SIG-M5 treated with dmso at 0.1 percent for 504 hours (cell line): ENCODE results near the gene TRHDE.
A peak's percentile ranks its signal among the peaks of the same experiment; 100 is the strongest.
"Not testable (repeated sequence)": the region's sequence is repeated elsewhere in the genome, so short reads cannot be mapped to it uniquely, and the experiment has no call there.

ENCODE experiments used
- DNase-seq: peaks from one replicate; lab custom pipeline; 2025; ENCODE audit not compliant: unreplicated experiment; lab: John Stamatoyannopoulos, UW

The TRHDE gene

DNA sequence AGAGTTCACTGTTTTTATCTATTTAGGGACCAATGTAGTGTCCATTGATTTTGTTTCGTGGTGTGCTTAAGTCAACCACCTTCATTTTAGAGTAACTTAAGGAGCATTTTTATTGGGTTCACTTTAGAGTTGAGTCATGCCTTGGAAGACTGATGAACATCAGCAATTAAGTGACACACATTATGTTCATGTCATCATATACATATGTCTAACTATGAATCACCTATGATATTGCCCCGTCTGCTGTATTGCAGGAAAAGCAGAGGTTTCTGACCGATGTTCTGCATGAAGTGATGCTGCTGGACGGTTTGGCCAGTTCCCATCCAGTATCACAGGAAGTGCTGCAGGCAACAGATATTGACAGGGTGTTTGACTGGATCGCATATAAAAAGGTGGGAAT is 227.1 kb downstream of the TRHDE start:
- DNase-seq = no peak

DNA sequence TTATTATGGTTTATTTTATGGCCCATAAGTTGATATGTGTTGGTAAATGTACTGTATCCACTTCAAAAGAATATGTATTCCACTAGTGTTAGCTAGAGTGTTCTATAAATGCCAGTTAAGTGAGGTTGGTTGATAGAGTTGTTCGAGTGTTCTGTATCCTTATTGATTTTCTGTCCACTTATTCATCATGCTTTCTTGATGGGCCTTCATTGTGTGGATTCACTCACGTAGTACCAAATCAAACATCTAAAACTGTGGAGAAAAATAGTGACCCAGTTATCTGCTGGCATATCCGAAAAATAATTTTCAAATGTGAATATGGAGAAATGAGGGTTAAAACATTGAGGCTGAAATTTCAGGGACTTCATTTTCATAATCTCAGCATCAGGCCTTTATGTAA is 230.4 kb downstream of the TRHDE start:
- no peak for DNase-seq

DNA sequence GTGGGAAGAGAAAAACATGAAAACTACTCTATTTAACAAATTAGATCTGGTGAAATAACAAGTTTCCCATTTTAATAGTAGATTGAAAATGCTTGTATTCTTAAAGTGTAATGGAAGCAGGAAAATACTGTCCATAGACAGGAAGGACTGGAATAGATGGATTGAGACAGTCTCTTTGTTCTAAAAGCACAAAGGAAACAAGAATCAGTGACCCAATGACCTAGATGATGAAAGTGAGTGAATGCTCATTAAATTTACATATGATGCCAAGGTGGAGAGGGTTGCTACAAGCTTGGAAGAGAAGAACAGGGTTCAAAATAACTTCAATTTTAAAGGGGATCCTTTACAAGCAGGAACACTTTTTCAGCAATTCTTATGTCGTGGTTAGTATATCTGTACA is 233.1 kb downstream of the TRHDE start:
- DNase-seq = no peak

DNA sequence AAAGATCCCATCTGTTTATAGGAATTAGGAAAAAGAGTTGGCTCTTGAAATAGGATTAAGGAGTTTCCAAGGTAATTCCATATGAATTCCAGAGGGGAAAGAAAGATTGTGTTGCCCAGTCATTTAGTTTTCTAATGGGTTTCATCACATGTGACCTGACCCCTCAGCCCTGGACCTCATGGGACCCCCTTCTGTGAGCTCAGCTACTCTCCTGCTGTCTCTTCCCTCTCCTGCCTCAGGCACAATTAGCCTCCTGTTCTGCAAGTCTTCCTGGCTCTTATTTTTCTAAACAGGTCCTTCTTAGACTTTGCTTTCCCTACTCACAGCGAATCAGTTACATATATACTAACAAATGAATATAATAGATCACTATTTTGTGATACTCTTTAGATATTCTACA is 237.7 kb downstream of the TRHDE start:
- DNase-seq = no peak

DNA sequence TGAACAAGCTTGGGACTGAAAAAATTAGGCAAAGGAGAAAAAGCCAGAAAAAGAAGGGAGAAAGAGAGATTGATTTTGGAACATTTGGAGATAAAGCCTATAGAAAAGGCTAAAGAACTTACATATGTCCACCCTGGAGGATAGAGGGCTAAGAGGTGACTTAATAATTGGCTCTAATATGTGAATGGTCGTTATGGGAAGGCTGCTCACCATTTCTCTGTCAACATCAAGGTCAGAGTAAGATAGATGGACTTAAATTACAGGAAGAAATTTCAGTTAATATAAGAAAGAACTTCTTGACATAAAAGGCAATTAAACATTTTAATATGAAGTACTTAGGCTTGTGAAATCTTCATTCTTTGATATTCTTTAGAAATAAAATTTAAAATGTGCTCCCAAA is 238.6 kb downstream of the TRHDE start:
- no peak for DNase-seq

DNA sequence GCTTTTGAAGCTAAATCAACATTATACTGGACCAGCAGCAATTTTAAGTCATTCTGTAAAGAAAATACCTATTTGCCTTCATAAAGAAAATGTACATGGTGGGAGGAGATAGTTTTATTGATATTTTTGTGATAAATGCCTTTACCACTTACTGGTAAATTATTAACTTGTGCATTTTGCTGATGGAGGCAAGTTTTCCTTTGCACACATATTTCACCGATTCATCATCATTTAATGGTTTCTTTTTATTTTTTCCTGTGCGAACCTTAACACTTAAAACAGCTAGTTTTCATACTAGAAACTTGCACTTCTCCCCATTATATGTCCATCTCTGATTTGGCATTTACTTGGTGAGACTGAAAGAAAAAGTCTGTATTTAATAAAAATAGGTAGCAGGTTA is 239.3 kb downstream of the TRHDE start:
- DNase-seq = no peak

DNA sequence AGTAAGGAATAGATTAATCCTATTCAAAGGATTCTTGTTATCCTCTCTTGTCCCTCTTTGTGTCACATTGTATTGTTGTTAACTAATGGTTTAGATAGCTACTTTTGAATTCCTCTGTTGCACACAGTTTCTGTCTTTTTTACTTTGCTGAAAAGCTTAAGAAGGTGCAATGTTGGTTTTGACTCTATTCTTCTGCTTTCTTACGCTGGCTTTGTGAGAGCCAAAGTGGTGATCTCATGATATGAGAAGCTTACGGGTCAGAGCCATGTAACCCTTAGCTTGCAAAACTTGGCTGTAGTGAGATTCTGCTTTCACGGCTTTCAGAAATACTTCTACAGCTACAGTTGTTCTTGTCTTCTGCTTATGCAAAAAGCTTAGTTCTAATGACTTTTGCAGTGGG is 239.7 kb downstream of the TRHDE start:
- DNase-seq = no peak

DNA sequence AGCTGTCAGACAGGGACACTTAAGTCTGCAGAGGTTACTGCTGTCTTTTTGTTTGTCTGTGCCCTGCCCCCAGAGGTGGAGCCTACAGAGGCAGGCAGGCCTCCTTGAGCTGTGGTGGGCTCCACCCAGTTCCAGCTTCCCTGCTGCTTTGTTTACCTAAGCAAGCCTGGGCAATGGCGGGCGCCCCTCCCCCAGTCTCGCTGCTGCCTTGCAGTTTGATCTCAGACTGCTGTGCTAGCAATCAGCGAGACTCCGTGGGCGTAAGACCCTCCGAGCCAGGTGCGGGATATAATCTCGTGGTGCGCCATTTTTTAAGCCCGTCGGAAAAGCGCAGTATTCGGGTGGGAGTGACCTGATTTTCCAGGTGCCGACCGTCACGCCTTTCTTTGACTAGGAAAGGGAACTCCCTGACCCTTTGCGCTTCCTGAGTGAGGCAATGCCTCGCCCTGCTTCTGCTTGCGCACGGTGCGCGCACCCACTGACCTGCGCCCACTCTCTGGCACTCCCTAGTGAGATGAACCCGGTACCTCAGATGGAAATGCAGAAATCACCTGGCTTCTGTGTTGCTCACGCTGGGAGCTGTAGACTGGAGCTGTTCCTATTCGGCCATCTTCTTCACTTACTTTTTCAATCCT is 248.0 kb downstream of the TRHDE start:
- not testable (repeated sequence) for DNase-seq

DNA sequence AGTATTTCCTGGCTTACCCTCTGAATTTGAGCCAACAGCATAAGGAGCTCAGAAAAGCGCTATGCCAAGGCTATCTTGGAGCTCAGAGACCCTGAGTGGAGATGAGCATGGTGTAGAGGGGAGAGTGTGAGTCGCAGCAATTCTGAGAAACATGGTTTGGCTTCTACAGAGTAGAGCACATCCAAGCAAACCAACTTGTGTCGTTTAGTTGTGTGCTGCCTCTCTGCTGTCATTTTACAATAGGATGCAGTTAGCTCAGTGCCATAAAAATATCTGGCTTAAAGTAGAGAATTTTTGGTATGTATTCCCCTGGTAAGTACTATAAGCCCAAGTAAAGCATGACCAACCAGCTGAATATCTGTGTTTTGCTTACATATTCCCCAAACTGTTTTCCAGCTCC is 249.2 kb downstream of the TRHDE start:
- DNase-seq = no peak

DNA sequence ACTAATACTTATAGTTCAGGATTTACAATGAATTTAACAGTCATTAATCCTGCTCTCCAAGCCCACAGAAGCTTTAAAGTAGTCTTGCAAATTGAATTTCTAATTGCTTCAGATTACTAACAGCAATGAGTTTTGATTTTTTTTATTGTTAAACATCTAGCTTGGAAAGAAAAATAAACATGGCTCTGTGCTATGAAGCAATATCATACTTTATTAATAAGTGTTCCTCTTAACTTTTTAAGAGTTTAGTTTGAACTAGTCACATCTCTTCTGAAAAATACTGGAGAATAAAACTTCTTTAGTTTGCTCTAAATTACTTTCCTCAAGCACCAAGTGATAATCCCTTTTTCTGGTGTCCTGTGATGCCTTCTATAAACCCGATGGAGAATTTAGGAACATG is 250.2 kb downstream of the TRHDE start:
- no peak for DNase-seq

DNA sequence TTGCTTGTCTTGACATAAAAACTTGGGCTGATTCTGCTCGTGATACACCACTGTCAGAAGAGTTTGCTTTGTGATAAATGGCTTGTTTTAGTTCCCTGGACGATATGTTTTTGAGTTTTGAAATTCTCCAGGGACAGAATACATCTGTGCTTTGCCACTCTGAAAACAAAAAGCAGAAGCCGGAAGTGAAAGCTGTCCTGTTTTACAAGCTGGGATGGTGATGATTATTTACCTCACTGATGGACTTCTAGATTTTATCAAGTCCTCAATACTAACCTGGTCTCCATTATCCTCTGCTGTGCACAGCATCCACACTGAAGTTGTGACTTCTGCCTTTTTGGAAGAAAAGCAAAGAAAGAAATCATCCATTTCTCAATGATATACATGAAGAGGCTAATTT is 251.6 kb downstream of the TRHDE start:
- no peak for DNase-seq

DNA sequence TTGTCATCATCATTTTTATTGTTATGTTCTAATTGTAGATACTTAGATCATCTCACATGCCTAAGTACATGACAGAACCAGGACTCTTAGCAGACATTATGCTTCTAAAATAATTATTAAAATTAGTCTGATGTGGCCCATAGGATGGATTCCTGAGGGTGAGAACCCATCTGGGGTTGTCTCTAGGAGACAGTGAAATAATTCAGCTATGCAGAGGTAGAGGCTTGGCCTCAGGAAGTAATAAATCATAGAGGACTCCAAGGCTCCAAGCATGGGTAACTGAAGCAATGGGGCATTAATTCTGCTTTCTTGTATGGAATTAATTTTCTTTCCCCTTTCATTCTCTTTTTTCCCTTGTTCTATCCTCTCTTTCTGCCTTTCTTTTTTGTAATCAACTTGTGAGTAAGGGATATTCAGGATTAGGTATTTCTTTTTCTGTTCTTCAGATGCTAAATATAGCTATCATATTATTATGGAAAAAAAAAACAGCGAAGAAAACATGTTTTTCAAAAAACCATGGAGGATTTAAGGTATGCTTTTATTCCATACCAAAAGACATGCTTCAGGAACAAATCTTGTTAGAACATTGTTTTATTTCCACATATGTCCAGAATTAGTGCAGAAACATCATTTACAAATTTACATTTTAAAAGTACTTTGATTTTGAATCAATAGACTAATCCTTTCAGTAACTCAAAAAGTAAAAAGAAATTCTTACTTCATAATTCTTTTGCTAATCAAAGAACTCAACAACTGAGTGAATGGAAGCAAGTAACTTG is 263.2 kb downstream of the TRHDE start:
- no peak for DNase-seq

DNA sequence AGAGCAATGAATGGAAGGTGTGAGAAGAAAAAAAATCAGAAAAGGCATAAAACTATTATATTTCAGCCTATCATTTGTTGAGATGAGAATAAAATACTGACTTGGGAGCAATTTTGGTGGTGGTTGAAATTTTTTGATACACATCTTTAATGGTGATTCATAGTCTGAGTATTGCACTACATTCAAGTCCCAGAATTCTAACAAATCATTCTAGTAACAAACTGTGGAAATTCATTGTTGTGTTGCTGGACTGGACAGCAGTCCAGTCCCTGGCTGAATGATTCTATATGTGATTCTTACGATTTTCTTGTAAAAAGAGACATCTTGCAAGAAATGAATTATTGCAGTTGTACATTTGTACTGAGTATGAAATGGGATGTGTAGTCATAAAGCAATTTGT is 268.6 kb downstream of the TRHDE start:
- no peak for DNase-seq

DNA sequence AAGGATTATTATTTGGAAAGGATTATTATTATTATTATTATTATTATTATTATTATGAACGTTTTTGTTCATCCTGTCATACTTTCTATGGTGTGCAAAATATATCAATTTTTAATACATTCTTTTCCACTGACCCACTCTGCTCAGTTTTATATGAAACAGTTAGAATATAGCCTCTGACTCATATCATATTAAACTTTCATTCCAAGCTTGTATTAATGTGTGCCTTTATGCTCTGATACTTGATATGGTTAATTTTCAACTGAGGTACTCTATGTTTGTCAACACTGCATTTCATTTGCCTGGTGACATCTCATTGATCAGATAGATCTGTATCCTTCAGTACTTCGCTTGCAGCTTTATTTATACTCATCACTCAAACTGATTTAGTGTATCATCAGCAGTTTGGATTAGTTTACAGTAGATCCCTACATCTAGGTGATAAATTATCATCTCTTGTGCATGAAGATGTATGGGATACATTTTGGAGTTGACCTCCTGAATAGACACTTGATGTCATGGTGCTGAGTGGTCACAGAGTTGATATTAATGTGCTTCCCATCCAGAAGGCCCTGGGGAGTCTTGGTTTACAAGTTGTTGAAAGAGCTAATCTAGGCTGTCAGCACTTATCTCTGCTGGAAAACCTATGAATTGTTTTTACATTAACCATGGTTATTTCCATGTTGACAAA is 271.8 kb downstream of the TRHDE start:
- no peak for DNase-seq

DNA sequence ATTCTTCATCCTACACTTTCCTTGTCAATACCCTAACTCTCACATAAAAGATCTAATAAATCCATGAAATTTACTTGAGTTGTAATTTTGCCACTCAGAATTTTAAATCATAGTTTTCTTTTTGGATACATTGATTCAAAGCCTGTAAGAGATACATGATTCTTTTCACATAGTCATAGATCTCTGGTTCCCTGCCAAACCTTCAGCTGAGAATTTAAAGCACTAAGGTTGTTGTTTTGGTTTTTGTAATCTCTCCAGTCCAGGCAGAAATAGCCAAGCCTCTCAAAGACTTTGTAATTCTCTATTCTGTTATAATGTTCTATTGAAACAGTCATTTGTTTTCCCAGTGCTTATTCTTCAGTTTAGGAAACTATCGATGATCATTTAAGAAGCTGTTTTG is 273.9 kb downstream of the TRHDE start:
- DNase-seq = no peak

DNA sequence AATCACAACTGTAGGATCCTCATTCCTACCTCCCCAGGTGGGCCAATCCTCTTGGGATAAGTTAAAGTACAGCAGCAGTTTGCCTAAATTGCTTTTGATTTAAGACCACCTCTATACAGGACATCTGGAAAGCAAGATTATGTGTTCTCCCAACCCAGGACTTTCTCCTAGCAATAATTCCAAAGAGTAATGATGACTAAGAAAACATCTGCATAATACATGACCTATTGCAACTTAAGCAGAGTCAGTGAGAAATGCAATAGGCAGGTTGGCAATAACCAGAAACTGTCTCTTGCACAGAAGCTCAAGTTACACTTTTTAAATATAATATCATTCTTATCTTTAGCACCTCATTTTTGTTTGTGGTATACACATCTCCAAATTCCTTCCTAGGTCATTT is 275.4 kb downstream of the TRHDE start:
- DNase-seq = no peak

DNA sequence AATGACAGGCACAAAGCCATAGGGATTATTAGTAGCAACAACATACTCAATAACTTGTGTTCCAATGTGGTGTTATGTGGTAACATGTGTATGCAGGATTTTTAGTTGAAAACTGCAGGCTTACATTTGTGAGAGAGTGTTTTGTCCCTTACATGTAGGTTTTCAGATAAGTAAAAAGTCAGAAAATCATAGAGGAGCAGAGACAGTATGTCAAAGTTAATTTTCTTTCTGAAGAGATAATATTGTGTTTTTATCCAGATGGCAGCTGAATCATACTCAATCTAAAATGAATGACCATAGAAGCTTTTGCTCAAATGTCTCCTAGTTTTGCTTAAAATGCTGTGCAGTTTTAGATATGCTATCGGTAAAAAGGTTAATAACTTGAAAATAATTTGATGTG is 277.0 kb downstream of the TRHDE start:
- no peak for DNase-seq

DNA sequence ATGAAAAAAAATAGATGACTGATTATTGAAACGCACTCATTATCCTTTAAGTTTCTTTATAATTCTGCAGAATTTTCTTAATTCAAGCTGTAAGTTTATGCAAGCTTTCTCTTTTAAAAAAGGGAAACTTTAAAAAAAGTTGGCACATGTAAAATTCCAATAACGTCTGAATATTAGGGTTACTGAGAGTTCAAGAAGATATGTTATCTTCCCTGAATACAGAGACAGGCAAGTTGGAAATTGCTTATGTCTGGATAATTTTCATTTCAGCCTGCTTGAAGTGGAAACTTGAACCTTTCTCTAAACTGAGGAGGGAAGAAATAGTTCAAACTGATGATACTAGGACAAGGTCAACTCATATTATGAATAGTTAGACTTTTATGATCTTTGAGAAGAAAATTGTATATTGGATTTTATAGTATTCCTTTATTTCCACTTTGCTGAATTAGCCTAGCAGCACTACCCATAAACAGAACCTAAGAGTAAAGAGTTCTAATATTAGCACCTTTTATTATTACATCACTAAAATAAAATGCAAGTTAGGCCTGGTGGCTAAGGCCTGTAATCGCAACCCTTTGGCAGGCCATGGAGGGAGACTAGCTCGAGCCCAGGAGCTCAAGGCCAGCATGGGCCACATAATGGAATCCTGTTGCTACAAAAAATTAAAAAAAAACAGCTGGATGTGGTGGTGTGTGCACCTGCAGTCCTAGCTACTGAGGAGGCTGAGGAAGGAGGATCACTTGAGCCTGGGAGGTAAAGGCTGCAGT is 288.0 kb downstream of the TRHDE start:
- no peak for DNase-seq

DNA sequence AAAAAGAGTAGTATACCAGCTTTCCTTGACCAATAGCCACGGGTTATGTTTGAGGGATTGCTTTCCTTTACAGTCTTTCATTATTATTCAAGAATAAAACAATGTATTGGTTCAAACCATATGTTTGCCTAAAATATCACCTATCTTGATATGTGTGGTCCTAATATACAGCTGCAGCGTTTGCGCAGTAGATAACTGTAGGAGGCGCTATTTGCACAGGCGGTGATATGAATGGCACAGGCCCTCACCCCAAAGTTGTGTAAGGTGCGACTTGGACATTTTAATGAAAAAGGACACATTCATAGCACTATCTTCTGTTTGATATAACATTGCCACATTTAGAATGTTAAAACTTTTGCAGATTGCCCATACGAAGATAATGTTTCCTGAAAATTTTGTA is 298.4 kb downstream of the TRHDE start:
- peak; percentile 16 for DNase-seq

DNA sequence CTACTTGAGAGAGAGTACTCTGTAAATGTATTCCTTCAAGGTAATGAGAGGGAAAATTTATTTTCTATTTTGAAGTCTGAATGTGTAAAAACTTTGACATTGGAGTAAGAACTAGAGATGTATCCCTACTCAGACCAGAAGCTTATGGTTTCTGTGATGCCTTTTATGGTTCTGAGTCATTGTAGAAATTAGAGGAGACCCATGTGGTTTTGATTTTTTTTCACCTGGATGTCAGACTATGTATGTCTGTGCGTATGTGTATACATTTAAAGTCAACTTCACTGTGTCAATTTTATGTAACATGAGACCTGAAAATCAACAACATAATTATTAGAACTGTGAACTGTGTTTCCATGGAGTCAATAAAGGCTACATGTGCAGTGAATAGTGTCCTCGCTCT is 302.0 kb downstream of the TRHDE start:
- DNase-seq = no peak

DNA sequence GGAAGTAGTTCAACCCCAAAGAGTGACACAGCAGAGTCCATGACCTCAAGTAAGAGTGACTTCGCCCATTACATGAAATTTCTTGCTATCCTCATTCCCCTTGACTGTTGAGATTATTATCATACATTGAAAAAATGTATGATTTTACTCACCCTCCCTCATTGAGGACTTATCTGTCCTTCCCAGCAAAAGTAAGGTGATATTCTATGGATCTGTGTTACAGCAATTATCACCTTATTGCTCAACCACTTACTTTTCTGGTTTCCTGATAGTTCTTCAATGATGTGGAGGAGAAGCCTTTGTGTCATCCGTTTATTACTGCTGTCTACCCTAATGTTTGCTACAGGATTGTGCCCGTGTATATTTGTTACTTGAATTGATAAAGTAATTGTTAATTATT is 306.2 kb downstream of the TRHDE start:
- DNase-seq = no peak

DNA sequence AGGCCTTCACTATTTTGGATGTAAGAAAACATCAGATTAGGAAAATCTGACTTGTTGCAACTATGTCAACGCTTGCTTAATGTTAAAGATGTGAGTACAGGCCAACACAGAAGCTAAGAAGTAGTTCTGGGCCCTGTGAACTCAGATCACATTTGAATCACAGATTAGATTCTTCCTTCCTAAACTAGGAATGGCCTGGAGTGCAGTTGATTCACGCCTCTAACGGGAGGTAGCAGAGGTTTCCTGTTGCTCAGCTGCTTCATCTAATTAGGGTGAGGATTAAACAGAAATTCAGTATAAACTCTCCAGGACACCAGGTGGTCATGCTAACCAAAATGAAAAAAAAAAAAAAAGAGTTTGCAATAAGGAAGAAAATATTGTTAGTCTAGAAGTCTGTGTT is 314.3 kb downstream of the TRHDE start:
- DNase-seq = no peak
